GM18498 (cell line): ENCODE results near the gene CALM1.
A peak's percentile ranks its signal among the peaks of the same experiment; 100 is the strongest.
"Not testable (repeated sequence)": the region's sequence is repeated elsewhere in the genome, so short reads cannot be mapped to it uniquely, and the experiment has no call there.

Experiments
- ATAC-seq: cut with Tn5 transposase; IDR thresholded peaks from one replicate; pipeline ENCODE4 v1.9.1; 2021; ENCODE audit warnings: mild to moderate bottlenecking, moderate library complexity; ENCODE audit not compliant: unreplicated experiment

Gene CALM1

GRCh38 chr14:90383126-90383730, 13.6 kb upstream of the CALM1 start:
- ATAC-seq = peak; percentile 94

- peak; percentile 18 for ATAC-seq
Observed at GRCh38 chr14:90383731-90384542, 12.9 kb upstream of the CALM1 start.

- no peak for ATAC-seq
Observed at GRCh38 chr14:90384543-90384911, 12.3 kb upstream of the CALM1 start.

GRCh38 chr14:90386321-90386720, 10.5 kb upstream of the CALM1 start:
- ATAC-seq = no peak

- no peak for ATAC-seq
Observed at GRCh38 chr14:90387206-90387760, 9.5 kb upstream of the CALM1 start.

- ATAC-seq = no peak
Observed at GRCh38 chr14:90388437-90388836, 8.4 kb upstream of the CALM1 start.

- no peak for ATAC-seq
Observed at GRCh38 chr14:90388982-90389381, 7.8 kb upstream of the CALM1 start.

GRCh38 chr14:90393966-90394365, 2.9 kb upstream of the CALM1 start:
- no peak for ATAC-seq

- not testable (repeated sequence) for ATAC-seq
Observed at GRCh38 chr14:90394782-90395181, 2.0 kb upstream of the CALM1 start.

- peak; percentile 37 for ATAC-seq
Observed at GRCh38 chr14:90397425-90398314, 841 bp downstream of the CALM1 start.

GRCh38 chr14:90398315-90398839, 1.5 kb downstream of the CALM1 start:
- ATAC-seq = peak; percentile 16

GRCh38 chr14:90398841-90399540, 2.2 kb downstream of the CALM1 start:
- ATAC-seq = no peak

- ATAC-seq = peak; percentile 46
Observed at GRCh38 chr14:90399541-90400444, 3.0 kb downstream of the CALM1 start.

- ATAC-seq = no peak
Observed at GRCh38 chr14:90400904-90401561, 4.2 kb downstream of the CALM1 start.

- ATAC-seq = no peak
Observed at GRCh38 chr14:90402016-90402415, 5.2 kb downstream of the CALM1 start.

GRCh38 chr14:90403065-90403464, 6.2 kb downstream of the CALM1 start:
- no peak for ATAC-seq

GRCh38 chr14:90405101-90405500, 8.3 kb downstream of the CALM1 start:
- ATAC-seq = no peak

- no peak for ATAC-seq
Observed at GRCh38 chr14:90405755-90406154, 8.9 kb downstream of the CALM1 start.

GRCh38 chr14:90406384-90406798, 9.6 kb downstream of the CALM1 start:
- no peak for ATAC-seq
